ENCODE measurements around the gene MRFAP1. TPM values are rescaled to one million over a fixed set of nuclear protein-coding genes. Genes with fewer than 3 reads are reported as not detected.
A peak's percentile ranks its signal among the peaks of the same experiment; 100 is the strongest.

MRFAP1 gene
- total and polyA plus RNA-seq, 10 donors = 133 to 299 (median 219) TPM

GRCh38 chr4:6676722-6677558 lies 36.5 kb downstream of the MRFAP1 start:
- peaks cover 0 to 41% (median 0%) of the 10 kb centered on the region in 6 donors for H3K36me3 ChIP-seq
- no peaks in the 10 kb centered on the region for H3K27me3 ChIP-seq (replicated peaks in 1 of 7)
- H3K4me1 ChIP-seq = peaks cover 28 to 50% (median 37%) of the 10 kb centered on the region in 6 donors
- intact Hi-C loops (cut with DNase I; ENCODE audit: low total_unique reads) = no loop called here
- no peak for TF ChIP-seq POLR2A (IDR thresholded peaks at IDR 0.05)
- TF ChIP-seq POLR2AphosphoS5 (IDR thresholded peaks at IDR 0.05) = peak in 2 of 3 donors; percentile 27 to 49
- H3K9me3 ChIP-seq = peaks cover 0 to 14% (median 6%) of the 10 kb centered on the region in 8 donors
- no peak overlapping the region for H3K27ac ChIP-seq
- H3K4me3 ChIP-seq = peak overlapping the region in 1 of 8 donors; percentile 85
- peak; percentile 70 for DNase-seq
- 63 to 85% (median 76%) methylated on average over 21 of the region's 21 CpGs for WGBS, 5 donors

DNA sequence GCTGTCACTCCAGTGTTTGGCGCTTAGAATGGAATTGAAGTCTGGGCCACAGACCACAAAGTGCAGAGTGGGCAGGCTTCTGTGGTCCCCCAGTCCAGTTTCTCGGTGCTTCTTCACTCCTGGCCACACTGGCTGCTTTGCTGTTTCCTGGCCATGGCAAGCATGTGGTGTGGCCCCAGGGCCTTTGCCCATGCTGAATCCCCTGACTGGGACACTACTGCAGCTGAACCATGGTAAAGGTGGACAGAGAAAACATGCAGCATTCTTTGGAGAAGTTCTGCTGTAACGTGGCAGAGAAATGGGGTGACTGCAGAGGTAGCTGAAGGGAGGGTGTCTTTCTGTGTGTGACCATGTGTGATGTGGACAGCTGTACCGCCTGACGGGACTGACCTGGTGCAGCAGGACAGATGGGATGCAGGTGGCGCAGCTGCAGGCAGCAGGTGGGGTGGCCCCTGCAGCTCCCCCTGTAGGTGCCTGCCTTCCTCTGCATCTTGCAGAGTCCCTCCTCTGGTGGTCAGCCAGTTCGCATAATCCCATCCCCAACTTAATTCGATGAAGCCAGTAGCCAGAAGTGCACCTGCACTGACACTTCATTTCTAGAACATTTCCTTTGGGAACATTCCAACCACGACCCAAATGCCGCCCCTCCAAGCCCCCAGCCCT lies 40.0 kb downstream of the MRFAP1 start:
- intact Hi-C loops (cut with DNase I; ENCODE audit: low total_unique reads) = no loop called here
- peak; percentile 37 for DNase-seq
- 88 to 90% (median 89%) methylated on average over 8 to 10 of the region's 10 CpGs for WGBS, 5 donors
- Histone ChIP-seq H3K4me1 (peaks cover 20 to 37% (median 23%) of the 10 kb centered on the region in 6 donors), H3K36me3 (peaks cover 0 to 38% (median 0%) of the 10 kb centered on the region in 6 donors), H3K27ac (no peak overlapping the region), H3K4me3 (no peak overlapping the region), H3K9me3 (peaks cover 0 to 14% (median 6%) of the 10 kb centered on the region in 8 donors), H3K27me3 (replicated peaks in 1 of 7) (no peaks in the 10 kb centered on the region)
- TF ChIP-seq POLR2A (IDR thresholded peaks at IDR 0.05) (no peak), POLR2AphosphoS5 (IDR thresholded peaks at IDR 0.05) (peak in 2 of 3 donors; percentile 10 to 40)
- TF ChIP-seq, protein P1, sequence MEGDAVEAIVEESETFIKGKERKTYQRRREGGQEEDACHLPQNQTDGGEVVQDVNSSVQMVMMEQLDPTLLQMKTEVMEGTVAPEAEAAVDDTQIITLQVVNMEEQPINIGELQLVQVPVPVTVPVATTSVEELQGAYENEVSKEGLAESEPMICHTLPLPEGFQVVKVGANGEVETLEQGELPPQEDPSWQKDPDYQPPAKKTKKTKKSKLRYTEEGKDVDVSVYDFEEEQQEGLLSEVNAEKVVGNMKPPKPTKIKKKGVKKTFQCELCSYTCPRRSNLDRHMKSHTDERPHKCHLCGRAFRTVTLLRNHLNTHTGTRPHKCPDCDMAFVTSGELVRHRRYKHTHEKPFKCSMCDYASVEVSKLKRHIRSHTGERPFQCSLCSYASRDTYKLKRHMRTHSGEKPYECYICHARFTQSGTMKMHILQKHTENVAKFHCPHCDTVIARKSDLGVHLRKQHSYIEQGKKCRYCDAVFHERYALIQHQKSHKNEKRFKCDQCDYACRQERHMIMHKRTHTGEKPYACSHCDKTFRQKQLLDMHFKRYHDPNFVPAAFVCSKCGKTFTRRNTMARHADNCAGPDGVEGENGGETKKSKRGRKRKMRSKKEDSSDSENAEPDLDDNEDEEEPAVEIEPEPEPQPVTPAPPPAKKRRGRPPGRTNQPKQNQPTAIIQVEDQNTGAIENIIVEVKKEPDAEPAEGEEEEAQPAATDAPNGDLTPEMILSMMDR (IDR thresholded peaks at IDR 0.05 in 8 of 11, conservative IDR thresholded peaks at IDR 0.05 in 3 of 11) = no peak

GRCh38 chr4:6681191-6681590 lies 40.7 kb downstream of the MRFAP1 start:
- WGBS, 5 donors = 82 to 91% (median 87%) methylated on average over 1 to 9 of the region's 9 CpGs
- peak; percentile 81 for DNase-seq
- Histone ChIP-seq H3K27me3 (replicated peaks in 1 of 7) (no peaks in the 10 kb centered on the region), H3K36me3 (peaks cover 0 to 31% (median 0%) of the 10 kb centered on the region in 6 donors), H3K4me1 (peaks cover 13 to 37% (median 16%) of the 10 kb centered on the region in 6 donors), H3K4me3 (no peak overlapping the region), H3K27ac (no peak overlapping the region), H3K9me3 (peaks cover 0 to 14% (median 6%) of the 10 kb centered on the region in 8 donors)
- TF ChIP-seq, protein P1 (IDR thresholded peaks at IDR 0.05 in 8 of 11, conservative IDR thresholded peaks at IDR 0.05 in 3 of 11) = peak in 3 of 11 experiments; percentile 16 to 41 (median 24)
- peak in 2 of 3 donors; percentile 21 to 33 for TF ChIP-seq POLR2AphosphoS5 (IDR thresholded peaks at IDR 0.05)
- no peak for TF ChIP-seq POLR2A (IDR thresholded peaks at IDR 0.05)
- intact Hi-C loops (cut with DNase I; ENCODE audit: low total_unique reads) = no loop called here

DNA sequence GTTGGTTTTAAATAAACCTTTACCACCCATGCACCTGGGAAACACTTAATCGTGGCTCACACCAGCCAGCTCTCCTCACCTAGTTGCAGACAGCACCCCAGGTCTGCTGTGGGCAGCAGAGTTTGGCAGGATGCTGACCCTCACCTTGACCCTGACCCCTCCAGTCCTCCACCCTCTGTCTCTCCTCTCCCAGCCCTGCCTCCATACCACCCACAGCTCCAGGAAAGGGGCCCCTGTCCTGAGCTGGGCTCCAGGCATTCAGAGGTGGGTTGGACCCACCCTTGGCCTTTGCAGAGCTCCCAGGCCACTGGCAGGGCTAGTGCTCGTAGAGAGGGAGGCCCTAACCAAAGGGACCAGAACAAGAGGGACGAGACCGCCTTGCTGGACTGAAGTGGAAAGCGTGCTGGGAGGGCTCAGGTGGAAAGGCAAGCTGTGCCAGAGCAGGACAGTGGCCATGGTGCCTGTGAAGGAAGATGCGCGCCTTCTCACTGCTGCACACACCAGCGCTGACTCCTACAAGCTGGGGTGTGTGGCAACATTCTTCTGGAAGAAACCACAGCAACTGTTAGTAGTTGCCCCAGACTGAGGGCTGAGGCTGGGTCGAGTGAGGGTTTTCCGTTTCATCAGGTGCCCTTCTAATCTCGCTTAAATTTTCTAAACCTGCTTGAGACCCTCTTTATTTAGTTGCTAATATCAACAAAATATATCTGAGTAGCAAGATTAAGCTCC lies 42.5 kb downstream of the MRFAP1 start:
- Histone ChIP-seq H3K4me1 (peaks cover 0 to 38% (median 2%) of the 10 kb centered on the region in 6 donors), H3K27me3 (replicated peaks in 1 of 7) (no peaks in the 10 kb centered on the region), H3K4me3 (no peak overlapping the region), H3K27ac (no peak overlapping the region), H3K9me3 (peaks cover 0 to 14% (median 6%) of the 10 kb centered on the region in 8 donors), H3K36me3 (peaks cover 0 to 17% (median 0%) of the 10 kb centered on the region in 6 donors)
- TF ChIP-seq POLR2A (IDR thresholded peaks at IDR 0.05) = no peak
- TF ChIP-seq, protein P1 (IDR thresholded peaks at IDR 0.05 in 8 of 11, conservative IDR thresholded peaks at IDR 0.05 in 3 of 11) = no peak
- TF ChIP-seq POLR2AphosphoS5 (IDR thresholded peaks at IDR 0.05) = peak; percentile 29 to 39 (median 34)
- WGBS, 5 donors = 59 to 82% (median 73%) methylated on average over 11 of the region's 11 CpGs
- no peak for DNase-seq
- intact Hi-C loops (cut with DNase I; ENCODE audit: low total_unique reads) = no loop called here
